ENCODE data around the gene CYFIP2.

DNA sequence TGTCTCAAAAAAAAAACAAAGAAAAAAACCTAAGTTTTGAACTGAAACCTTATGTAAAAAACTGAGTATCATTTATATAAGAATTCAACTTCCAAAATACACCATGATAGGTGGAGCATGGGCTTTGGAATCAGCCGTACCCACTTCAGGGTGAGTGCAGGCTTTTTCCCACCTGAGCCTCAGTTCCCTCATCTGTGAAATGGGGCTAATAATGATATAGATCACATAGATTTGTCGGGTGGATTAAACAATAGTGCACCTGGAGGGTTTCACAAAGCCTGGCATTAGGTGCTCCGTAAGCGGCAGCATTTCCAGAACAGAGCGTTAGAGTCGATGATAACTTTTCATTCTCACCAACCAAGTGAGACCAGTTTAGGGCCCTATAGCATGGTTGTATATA is 91.9 kb downstream of the CYFIP2 start:
- TF ChIP-seq, protein P1, sequence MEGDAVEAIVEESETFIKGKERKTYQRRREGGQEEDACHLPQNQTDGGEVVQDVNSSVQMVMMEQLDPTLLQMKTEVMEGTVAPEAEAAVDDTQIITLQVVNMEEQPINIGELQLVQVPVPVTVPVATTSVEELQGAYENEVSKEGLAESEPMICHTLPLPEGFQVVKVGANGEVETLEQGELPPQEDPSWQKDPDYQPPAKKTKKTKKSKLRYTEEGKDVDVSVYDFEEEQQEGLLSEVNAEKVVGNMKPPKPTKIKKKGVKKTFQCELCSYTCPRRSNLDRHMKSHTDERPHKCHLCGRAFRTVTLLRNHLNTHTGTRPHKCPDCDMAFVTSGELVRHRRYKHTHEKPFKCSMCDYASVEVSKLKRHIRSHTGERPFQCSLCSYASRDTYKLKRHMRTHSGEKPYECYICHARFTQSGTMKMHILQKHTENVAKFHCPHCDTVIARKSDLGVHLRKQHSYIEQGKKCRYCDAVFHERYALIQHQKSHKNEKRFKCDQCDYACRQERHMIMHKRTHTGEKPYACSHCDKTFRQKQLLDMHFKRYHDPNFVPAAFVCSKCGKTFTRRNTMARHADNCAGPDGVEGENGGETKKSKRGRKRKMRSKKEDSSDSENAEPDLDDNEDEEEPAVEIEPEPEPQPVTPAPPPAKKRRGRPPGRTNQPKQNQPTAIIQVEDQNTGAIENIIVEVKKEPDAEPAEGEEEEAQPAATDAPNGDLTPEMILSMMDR (IDR thresholded peaks at IDR 0.05 in 2 of 3, conservative IDR thresholded peaks at IDR 0.05 in 1 of 3; ENCODE audit: control insufficient read depth in 2 of 3, extremely low read depth in 1 of 3, insufficient read depth in 1 of 3, low read depth in 3 of 3, low read length in 3 of 3), result no peak
- TF ChIP-seq POLR2A (IDR thresholded peaks at IDR 0.05; ENCODE audit: low read depth, low read length) (no peak), EGR1 (IDR thresholded peaks at IDR 0.05; ENCODE audit: borderline replicate concordance in 1 of 2, low read depth in 2 of 2, low read length in 2 of 2) (no peak), SREBF1 (IDR thresholded peaks at IDR 0.05; ENCODE audit: low read length) (no peak), NRF1 (conservative IDR thresholded peaks at IDR 0.05; ENCODE audit: low read depth, low read length) (no peak), EP300 (IDR thresholded peaks at IDR 0.05; ENCODE audit: borderline replicate concordance in 1 of 2, control insufficient read depth in 1 of 2, low read depth in 2 of 2, low read length in 2 of 2) (no peak), ZSCAN29 (IDR thresholded peaks at IDR 0.05) (no peak), KAT2A (conservative IDR thresholded peaks at IDR 0.05; ENCODE audit: control insufficient read depth, low read depth, low read length) (no peak), YY1 (IDR thresholded peaks at IDR 0.05; ENCODE audit: low read depth, low read length) (no peak)
- TF ChIP-seq, protein P2, sequence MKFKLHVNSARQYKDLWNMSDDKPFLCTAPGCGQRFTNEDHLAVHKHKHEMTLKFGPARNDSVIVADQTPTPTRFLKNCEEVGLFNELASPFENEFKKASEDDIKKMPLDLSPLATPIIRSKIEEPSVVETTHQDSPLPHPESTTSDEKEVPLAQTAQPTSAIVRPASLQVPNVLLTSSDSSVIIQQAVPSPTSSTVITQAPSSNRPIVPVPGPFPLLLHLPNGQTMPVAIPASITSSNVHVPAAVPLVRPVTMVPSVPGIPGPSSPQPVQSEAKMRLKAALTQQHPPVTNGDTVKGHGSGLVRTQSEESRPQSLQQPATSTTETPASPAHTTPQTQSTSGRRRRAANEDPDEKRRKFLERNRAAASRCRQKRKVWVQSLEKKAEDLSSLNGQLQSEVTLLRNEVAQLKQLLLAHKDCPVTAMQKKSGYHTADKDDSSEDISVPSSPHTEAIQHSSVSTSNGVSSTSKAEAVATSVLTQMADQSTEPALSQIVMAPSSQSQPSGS (IDR thresholded peaks at IDR 0.05; ENCODE audit: low read length), result no peak
- TF ChIP-seq, protein P3, sequence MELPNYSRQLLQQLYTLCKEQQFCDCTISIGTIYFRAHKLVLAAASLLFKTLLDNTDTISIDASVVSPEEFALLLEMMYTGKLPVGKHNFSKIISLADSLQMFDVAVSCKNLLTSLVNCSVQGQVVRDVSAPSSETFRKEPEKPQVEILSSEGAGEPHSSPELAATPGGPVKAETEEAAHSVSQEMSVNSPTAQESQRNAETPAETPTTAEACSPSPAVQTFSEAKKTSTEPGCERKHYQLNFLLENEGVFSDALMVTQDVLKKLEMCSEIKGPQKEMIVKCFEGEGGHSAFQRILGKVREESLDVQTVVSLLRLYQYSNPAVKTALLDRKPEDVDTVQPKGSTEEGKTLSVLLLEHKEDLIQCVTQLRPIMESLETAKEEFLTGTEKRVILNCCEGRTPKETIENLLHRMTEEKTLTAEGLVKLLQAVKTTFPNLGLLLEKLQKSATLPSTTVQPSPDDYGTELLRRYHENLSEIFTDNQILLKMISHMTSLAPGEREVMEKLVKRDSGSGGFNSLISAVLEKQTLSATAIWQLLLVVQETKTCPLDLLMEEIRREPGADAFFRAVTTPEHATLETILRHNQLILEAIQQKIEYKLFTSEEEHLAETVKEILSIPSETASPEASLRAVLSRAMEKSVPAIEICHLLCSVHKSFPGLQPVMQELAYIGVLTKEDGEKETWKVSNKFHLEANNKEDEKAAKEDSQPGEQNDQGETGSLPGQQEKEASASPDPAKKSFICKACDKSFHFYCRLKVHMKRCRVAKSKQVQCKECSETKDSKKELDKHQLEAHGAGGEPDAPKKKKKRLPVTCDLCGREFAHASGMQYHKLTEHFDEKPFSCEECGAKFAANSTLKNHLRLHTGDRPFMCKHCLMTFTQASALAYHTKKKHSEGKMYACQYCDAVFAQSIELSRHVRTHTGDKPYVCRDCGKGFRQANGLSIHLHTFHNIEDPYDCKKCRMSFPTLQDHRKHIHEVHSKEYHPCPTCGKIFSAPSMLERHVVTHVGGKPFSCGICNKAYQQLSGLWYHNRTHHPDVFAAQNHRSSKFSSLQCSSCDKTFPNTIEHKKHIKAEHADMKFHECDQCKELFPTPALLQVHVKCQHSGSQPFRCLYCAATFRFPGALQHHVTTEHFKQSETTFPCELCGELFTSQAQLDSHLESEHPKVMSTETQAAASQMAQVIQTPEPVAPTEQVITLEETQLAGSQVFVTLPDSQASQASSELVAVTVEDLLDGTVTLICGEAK (IDR thresholded peaks at IDR 0.05; ENCODE audit: borderline replicate concordance), result no peak
- TF ChIP-seq, protein P4, sequence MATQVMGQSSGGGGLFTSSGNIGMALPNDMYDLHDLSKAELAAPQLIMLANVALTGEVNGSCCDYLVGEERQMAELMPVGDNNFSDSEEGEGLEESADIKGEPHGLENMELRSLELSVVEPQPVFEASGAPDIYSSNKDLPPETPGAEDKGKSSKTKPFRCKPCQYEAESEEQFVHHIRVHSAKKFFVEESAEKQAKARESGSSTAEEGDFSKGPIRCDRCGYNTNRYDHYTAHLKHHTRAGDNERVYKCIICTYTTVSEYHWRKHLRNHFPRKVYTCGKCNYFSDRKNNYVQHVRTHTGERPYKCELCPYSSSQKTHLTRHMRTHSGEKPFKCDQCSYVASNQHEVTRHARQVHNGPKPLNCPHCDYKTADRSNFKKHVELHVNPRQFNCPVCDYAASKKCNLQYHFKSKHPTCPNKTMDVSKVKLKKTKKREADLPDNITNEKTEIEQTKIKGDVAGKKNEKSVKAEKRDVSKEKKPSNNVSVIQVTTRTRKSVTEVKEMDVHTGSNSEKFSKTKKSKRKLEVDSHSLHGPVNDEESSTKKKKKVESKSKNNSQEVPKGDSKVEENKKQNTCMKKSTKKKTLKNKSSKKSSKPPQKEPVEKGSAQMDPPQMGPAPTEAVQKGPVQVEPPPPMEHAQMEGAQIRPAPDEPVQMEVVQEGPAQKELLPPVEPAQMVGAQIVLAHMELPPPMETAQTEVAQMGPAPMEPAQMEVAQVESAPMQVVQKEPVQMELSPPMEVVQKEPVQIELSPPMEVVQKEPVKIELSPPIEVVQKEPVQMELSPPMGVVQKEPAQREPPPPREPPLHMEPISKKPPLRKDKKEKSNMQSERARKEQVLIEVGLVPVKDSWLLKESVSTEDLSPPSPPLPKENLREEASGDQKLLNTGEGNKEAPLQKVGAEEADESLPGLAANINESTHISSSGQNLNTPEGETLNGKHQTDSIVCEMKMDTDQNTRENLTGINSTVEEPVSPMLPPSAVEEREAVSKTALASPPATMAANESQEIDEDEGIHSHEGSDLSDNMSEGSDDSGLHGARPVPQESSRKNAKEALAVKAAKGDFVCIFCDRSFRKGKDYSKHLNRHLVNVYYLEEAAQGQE (IDR thresholded peaks at IDR 0.05; ENCODE audit: low read depth, low read length), result no peak
- TF ChIP-seq, protein P5, sequence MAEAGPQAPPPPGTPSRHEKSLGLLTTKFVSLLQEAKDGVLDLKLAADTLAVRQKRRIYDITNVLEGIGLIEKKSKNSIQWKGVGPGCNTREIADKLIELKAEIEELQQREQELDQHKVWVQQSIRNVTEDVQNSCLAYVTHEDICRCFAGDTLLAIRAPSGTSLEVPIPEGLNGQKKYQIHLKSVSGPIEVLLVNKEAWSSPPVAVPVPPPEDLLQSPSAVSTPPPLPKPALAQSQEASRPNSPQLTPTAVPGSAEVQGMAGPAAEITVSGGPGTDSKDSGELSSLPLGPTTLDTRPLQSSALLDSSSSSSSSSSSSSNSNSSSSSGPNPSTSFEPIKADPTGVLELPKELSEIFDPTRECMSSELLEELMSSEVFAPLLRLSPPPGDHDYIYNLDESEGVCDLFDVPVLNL (IDR thresholded peaks at IDR 0.05; ENCODE audit: low read depth, low read length), result no peak
